Endothelial cell (in vitro differentiated cells): ENCODE data around the gene ABLIM2. TPM values are rescaled to one million over a fixed set of nuclear protein-coding genes. Genes with fewer than 3 reads are reported as not detected.

ENCODE experiments used
- DNase-seq: peaks from one replicate; pipeline ENCODE4 v3.0.0; 2021; ENCODE audit warnings: low spot score
- H3K27ac Mint-ChIP-seq: one replicate; pipeline ENCODE4 v1.8.0; 2021; ENCODE audit warnings: mixed read lengths, inconsistent platforms; ENCODE audit not compliant: unreplicated experiment
- H3K27me3 Mint-ChIP-seq: one replicate; pipeline ENCODE4 v1.8.0; 2021; ENCODE audit warnings: mild to moderate bottlenecking, moderate library complexity, mixed read lengths, inconsistent platforms; ENCODE audit not compliant: unreplicated experiment
- H3K36me3 Mint-ChIP-seq: one replicate; pipeline ENCODE4 v1.8.0; 2021; ENCODE audit warnings: mild to moderate bottlenecking, low read depth, mixed read lengths, inconsistent platforms; ENCODE audit not compliant: unreplicated experiment
- H3K4me1 Mint-ChIP-seq: one replicate; pipeline ENCODE4 v1.8.0; 2021; ENCODE audit warnings: mild to moderate bottlenecking, mixed read lengths, inconsistent platforms; ENCODE audit not compliant: unreplicated experiment
- H3K4me3 Mint-ChIP-seq: one replicate; pipeline ENCODE4 v1.8.0; 2021; ENCODE audit warnings: mild to moderate bottlenecking, mixed read lengths, inconsistent platforms; ENCODE audit not compliant: unreplicated experiment
- H3K9me3 Mint-ChIP-seq: one replicate; pipeline ENCODE4 v1.8.0; 2021; ENCODE audit warnings: mixed read lengths, inconsistent platforms; ENCODE audit not compliant: unreplicated experiment
- CTCF ChIP-seq: fragments of 200-600 bp; sonication (generic); IDR thresholded peaks from one replicate; pipeline ENCODE4 v1.5.0; 2021; ENCODE audit warnings: antibody characterized with exemption; ENCODE audit not compliant: unreplicated experiment
- total RNA-seq: library from RNA; stranded (reverse); fragmentation: NEBNext Ultra II Directional; extraction: Animal tissue kit (Norgen Biotek cat#: 25700); gene quantifications from one replicate; pipeline ENCODE4 v1.2.1, GENCODE V29; 2021; ENCODE audit not compliant: unreplicated experiment

The ABLIM2 gene
- total RNA-seq, 1 donor from 2014 or later, result 0.74 TPM

- no peak overlapping the region for H3K27ac Mint-ChIP-seq
- no peak for TF ChIP-seq CTCF
- no peaks in the 10 kb centered on the region for H3K9me3 Mint-ChIP-seq
- no peak for DNase-seq
- H3K4me1 Mint-ChIP-seq, result peaks cover 7% of the 10 kb centered on the region
- H3K27me3 Mint-ChIP-seq, result peaks cover 3% of the 10 kb centered on the region
- H3K36me3 Mint-ChIP-seq, result peaks cover under 1% of the 10 kb centered on the region
- no peak overlapping the region for H3K4me3 Mint-ChIP-seq
These were observed 71.7 kb downstream of the ABLIM2 start for GRCh38 chr4:8086783-8087445.

DNA sequence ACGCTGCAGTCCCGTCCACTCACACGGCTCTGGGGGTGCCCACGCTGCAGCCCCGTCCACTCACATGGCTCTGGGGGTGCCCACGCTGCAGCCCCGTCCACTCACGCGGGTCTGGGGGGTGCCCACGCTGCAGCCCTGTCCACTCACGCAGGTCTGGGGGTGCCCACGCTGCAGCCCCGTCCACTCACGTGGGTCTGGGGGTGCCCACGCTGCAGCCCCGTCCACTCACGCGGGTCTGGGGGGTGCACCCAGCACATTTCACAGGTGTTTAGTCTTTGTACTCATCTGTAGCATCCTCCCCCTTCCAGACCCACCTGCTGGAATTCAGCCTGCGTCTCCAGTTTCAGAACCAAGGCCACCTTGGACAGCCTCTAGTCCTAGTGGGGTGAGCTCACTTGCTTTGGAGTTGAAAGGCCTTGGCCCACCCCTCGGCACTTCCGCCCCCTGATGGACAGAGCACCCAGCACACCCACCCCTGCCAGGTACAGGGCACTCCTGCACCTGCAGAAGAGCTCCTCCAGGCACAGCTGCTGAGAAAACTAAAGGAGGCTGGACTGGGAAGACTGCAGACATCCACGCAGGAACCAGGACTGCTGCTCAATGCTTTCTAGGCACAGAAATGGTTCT is 73.0 kb downstream of the ABLIM2 start:
- peaks cover 6% of the 10 kb centered on the region for H3K4me1 Mint-ChIP-seq
- H3K27me3 Mint-ChIP-seq, result peaks cover 5% of the 10 kb centered on the region
- no peak for TF ChIP-seq CTCF
- no peaks in the 10 kb centered on the region for H3K9me3 Mint-ChIP-seq
- H3K4me3 Mint-ChIP-seq, result no peak overlapping the region
- no peak overlapping the region for H3K27ac Mint-ChIP-seq
- peaks cover 5% of the 10 kb centered on the region for H3K36me3 Mint-ChIP-seq
- DNase-seq, result no peak

DNA sequence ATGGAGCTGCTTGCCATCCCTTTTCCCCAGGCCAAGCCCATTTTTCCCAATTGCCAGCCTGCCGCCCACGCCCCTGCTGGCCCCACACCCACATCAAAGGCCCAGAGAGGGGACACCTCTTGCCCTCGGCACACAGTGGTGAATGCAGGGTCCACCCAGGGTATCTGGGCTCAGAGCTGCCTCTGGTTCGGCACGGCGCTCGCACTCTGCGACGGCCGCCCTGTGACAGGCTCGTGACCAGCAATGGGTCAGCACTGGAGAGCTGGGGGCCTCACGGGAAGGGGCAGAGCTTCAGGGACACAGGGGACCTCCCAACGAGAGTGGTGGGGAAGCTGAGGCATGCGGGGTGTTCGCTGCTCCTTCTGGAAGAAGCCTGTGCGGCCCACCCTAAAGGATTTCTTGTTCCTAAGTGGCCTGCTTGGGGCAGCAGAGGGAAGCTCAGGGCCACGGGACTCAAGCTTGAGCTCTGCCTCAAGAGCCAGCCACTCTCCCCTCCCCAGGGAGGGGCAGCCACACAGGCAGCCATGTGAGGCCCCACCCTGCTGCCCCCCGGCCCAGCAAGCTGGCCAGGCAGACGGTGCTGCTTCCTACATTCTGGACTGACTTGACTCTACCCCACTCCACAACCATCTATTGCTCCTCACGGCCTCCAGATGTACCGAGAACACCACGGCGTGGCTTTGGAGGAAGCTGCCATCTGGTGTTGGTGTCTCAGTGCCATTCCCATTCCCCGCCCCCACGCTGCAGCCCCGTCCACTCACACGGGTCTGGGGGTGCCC is 73.7 kb downstream of the ABLIM2 start:
- peaks cover 5% of the 10 kb centered on the region for H3K36me3 Mint-ChIP-seq
- no peak overlapping the region for H3K27ac Mint-ChIP-seq
- H3K9me3 Mint-ChIP-seq, result no peaks in the 10 kb centered on the region
- H3K4me3 Mint-ChIP-seq, result no peak overlapping the region
- H3K27me3 Mint-ChIP-seq, result peaks cover 5% of the 10 kb centered on the region
- no peak for TF ChIP-seq CTCF
- H3K4me1 Mint-ChIP-seq, result no peaks in the 10 kb centered on the region
- DNase-seq, result no peak

- no peak for DNase-seq
- H3K27ac Mint-ChIP-seq, result no peak overlapping the region
- peaks cover 5% of the 10 kb centered on the region for H3K27me3 Mint-ChIP-seq
- TF ChIP-seq CTCF, result no peak
- no peaks in the 10 kb centered on the region for H3K4me1 Mint-ChIP-seq
- no peaks in the 10 kb centered on the region for H3K9me3 Mint-ChIP-seq
- H3K36me3 Mint-ChIP-seq, result peaks cover 5% of the 10 kb centered on the region
- H3K4me3 Mint-ChIP-seq, result no peak overlapping the region
These were observed 74.5 kb downstream of the ABLIM2 start for GRCh38 chr4:8084031-8084660.
